PFSK-1 (cell line): ENCODE measurements around the gene C9orf153.

Experiments
- FOXP2 ChIP-seq: optimal IDR thresholded peaks from 2 replicates; pipeline ENCODE3; 2011; ENCODE audit warnings: borderline replicate concordance, control low read depth, inconsistent platforms; ENCODE audit not compliant: insufficient read depth; ENCODE audit errors: extremely low read length, extremely low read depth
- POLR2AphosphoS5 ChIP-seq: IDR thresholded peaks from 2 replicates; pipeline ENCODE4 v1.6.1; 2012; ENCODE audit warnings: low read depth, mild to moderate bottlenecking, control low read depth, low read length, moderate library complexity
- REST ChIP-seq, 2 experiments: IDR thresholded peaks; 2 replicates each; pipeline versions ENCODE4 v1.6.1 to v1.8.0; 2011 to 2012; ENCODE audit warnings: low read depth in 2 of 2, low read length in 2 of 2, control low read depth in 1 of 2, inconsistent platforms in 1 of 2, mild to moderate bottlenecking in 1 of 2, moderate library complexity in 1 of 2; ENCODE audit not compliant: insufficient read depth in 1 of 2
- SIN3A ChIP-seq: IDR thresholded peaks from 2 replicates; pipeline ENCODE4 v1.6.1; 2012; ENCODE audit warnings: mild to moderate bottlenecking, low read length, moderate library complexity, borderline replicate concordance; ENCODE audit not compliant: insufficient read depth

GRCh38 chr9:86202338-86202882, 57.0 kb downstream of the C9orf153 start:
- TF ChIP-seq REST (IDR thresholded peaks at IDR 0.05; ENCODE audit: insufficient read depth in 1 of 2, low read depth in 2 of 2, low read length in 2 of 2) = no peak
- TF ChIP-seq SIN3A = no peak
- TF ChIP-seq POLR2AphosphoS5 = no peak
- TF ChIP-seq FOXP2 = no peak
